GM12872 (cell line): Measurements from ENCODE around the gene TXLNG.
A peak's percentile ranks its signal among the peaks of the same experiment; 100 is the strongest.

Source experiments
- TF ChIP-seq, protein P1 (sequence below): IDR thresholded peaks from 3 replicates; pipeline ENCODE4 v1.5.1; 2011; ENCODE audit warnings: low read depth, mild to moderate bottlenecking, low read length, moderate library complexity; ENCODE audit not compliant: insufficient read depth

The TXLNG gene

DNA sequence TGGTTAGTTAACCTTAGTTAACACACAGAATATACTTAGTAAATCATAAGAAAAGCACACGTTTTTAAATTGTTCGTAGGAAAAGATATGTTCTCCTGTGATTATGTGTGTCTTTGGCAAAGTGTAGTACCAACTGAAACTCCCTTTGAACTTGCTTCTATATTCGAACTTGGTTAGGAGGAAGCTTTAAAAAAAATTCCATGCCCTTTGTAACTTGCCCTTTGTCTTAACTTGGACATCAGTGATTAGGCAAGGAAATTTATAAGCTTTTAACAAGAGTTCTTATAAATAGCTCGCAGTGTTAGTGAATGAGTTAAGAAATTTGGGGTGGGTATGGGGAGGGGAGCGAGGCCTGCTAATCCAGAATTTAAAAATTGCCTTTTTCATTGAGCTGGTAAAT is 33.4 kb downstream of the TXLNG start:
- TF ChIP-seq, protein P1, sequence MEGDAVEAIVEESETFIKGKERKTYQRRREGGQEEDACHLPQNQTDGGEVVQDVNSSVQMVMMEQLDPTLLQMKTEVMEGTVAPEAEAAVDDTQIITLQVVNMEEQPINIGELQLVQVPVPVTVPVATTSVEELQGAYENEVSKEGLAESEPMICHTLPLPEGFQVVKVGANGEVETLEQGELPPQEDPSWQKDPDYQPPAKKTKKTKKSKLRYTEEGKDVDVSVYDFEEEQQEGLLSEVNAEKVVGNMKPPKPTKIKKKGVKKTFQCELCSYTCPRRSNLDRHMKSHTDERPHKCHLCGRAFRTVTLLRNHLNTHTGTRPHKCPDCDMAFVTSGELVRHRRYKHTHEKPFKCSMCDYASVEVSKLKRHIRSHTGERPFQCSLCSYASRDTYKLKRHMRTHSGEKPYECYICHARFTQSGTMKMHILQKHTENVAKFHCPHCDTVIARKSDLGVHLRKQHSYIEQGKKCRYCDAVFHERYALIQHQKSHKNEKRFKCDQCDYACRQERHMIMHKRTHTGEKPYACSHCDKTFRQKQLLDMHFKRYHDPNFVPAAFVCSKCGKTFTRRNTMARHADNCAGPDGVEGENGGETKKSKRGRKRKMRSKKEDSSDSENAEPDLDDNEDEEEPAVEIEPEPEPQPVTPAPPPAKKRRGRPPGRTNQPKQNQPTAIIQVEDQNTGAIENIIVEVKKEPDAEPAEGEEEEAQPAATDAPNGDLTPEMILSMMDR, result no peak

DNA sequence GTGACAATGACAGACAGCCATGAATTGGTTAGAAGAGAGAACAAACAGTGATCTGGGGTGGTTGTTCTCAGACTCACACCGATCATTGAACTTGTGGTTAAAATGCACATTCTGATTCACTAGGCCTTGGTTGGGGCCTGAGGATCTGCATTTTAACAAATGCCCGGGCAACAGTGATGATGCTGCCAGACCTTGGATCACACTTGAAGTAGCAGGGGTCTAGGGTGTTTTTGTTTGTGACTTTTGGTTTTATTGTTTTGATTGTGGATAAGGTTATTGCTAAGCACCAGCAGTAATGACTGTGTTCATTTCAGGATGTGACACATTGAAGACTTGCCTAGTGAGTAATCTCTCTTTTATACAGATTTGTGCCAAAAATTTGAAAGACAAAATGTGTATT is 36.5 kb downstream of the TXLNG start:
- TF ChIP-seq, protein P1, result no peak

DNA sequence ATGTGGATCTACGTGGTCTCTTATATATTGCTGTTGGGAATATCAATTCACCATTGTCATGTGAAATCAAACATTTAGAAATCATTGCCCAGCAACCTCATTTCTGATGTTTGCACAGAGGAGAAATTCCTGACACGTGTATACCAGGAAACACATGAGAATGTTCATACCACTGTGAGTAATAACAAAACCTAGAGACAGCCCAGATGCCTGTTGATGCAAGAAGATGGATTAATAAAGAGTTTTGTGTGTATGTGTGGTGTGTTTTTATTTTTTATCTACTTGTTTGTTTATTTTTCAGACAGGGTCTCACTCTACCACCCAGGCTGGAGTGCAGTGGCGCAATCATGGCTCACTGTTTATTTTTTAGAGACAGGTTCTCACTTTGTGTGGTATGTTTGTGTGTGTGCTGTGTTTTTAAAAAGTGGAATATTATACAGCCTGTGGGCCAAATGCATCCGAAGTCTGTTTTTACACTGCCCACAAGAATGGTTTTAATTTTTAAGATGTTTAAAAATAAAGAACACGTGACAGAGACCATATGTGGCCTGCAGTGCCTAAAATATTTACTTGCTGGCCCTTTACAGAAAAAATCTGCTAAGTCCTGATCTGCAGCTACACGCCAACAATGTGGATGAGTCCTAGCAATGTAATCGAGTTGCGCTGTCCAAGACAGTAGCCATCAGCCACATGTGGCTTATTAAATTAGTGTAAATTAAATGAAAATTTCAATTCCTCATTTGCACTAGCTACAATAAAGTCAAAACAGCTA is 39.2 kb downstream of the TXLNG start:
- TF ChIP-seq, protein P1, result no peak

DNA sequence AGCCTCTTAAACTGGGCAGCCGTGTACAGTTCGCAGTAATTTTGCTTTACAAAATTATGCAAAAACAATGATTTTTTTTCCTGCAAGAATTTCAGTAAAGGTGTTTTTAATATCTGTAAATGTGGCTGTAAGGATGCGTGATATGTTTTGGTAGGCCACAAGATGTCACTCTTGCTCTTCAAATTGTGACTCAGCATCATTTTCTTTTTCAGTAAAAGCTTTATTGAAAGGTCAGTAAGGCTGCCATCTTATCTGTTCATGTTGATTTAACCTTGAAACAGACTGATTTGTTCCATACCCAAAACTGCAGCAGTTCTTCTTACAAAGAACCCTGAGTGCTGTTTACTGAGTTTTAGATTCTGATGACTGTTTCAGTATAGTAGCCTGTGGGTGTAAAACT is 39.9 kb downstream of the TXLNG start:
- TF ChIP-seq, protein P1, result peak; percentile 43; the same call in 1 of the 3 replicates

DNA sequence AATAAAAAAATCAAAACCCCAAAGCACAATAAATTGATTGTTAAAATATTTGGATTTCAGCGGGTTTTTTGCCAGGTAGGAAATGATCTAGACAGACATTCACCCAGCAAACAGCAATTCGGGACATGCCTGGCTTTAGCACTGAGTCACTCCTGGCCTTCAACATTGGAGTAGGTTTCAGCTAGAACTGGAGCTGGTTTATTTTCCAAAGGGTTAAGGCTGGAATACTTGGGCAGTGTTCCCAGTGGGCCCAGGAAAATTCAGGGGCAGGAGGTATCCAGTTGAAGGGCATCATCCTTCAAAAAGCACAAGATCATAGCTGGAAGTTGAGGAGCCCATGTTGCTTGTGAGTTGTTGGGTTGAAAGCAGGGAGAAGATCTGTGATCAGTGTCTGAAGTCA is 41.0 kb downstream of the TXLNG start:
- TF ChIP-seq, protein P1, result no peak

DNA sequence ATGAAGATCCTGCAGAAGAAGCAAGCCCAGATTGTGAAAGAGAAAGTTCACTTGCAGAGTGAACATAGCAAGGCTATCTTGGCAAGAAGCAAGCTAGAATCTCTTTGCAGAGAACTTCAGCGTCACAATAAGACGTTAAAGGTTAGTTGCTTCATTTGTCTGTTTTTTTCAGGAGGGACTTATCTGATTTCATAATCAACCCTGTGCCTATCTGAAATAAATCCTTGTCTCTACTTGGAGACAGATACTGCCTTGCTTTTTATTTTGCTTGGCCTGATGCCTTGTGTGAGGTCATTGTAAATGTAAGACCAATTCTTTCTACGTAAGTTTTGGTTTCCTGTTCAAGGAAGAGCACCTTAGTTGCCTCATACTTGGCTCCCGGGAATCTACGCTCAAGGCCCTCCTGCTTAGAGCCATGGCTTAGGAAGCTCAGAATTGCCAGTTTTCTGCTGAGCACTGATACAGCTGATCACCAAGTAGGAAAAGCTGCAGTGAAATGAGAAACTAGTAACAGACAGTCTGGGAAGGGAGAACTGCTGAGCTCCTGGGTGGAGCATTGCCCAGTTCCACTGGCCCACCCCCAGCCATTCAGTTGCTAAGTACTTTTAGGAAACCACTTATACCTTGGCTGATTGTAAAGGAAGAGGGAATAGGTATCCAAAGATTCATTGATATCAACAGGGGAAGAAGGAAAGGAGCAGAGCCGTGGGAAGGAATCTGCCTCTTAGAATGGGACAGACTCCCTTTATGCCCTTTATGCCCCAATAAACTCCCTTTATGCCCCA is 42.0 kb downstream of the TXLNG start:
- TF ChIP-seq, protein P1, result no peak

DNA sequence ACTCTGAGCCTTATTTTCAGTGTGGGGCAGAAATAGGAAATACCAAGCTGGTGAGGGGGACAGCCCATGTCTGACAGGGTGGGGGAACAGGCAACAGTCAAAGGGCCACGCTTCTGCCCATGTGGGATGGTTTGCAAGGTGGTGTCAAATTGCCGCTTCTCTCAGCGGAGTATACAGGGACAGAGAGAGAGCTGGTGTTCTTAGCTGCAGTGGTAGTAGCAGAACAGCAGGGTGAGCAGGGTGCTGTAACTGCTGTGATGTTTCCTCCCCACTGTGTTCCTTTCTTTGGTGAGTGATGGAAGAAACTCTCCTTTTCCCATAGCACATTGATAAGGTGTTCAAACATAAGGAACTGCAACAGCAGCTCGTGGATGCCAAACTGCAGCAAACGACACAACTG is 46.0 kb downstream of the TXLNG start:
- TF ChIP-seq, protein P1, result no peak
